Pericardium fibroblast (primary cell): ENCODE measurements around the gene TPD52L2. TPM values are rescaled to one million over a fixed set of nuclear protein-coding genes. Genes with fewer than 3 reads are reported as not detected.

Experiments used
- total RNA-seq: library from RNA; depleted of rRNA; stranded (reverse); fragments of >200 nt; gene quantifications from 2 replicates; pipeline ENCODE4 v1.2.3, GENCODE V29; 2015

TPD52L2 gene
- 129 and 137 TPM in 2 replicates for total RNA-seq

GRCh38 chr20:63864978-63865640 lies at the start of gene TPD52L2:
TSS of gene TPD52L2 (plus strand) at chr20:63865270. CDS start at chr20:63865366, 96 bp downstream.

GRCh38 chr20:63830841-63831588 lies 34.1 kb upstream of the TPD52L2 start, which contains the start of gene ZBTB46:
TSS of gene ZBTB46 (minus strand) at chr20:63831264. CDS start at chr20:63790757, 40,507 bp downstream.

GRCh38 chr20:63861365-63861934 lies 3.6 kb upstream of the TPD52L2 start, which contains the start of gene ABHD16B:
TSS of gene ABHD16B (plus strand) at chr20:63861498. CDS start at chr20:63861541, 43 bp downstream.

GRCh38 chr20:63894358-63895201 lies 29.5 kb downstream of the TPD52L2 start, which contains the start of gene DNAJC5:
TSS of gene DNAJC5 (plus strand) at chr20:63895126. CDS start at chr20:63928346, 33,220 bp downstream.

Other genes with a start within 250 kb of the TPD52L2 start
- 8.2 and 8.6 TPM in 2 replicates for gene GMEB2, start 238.2 kb upstream of the TPD52L2 start, total RNA-seq
- gene STMN3, start 211.8 kb upstream of the TPD52L2 start, total RNA-seq = 19.7 and 49.7 TPM in 2 replicates
- 7.2 and 7.3 TPM in 2 replicates for gene RTEL1, start 207.0 kb upstream of the TPD52L2 start, total RNA-seq
- 2.6 and 9.3 TPM in 2 replicates for gene TNFRSF6B, start 168.6 kb upstream of the TPD52L2 start, total RNA-seq
- 25.8 and 31.4 TPM in 2 replicates for gene ARFRP1, start 157.3 kb upstream of the TPD52L2 start, total RNA-seq
- gene ZGPAT, start 157.2 kb upstream of the TPD52L2 start, total RNA-seq = 11.3 and 17.6 TPM in 2 replicates
- 4.4 and 8.5 TPM in 2 replicates for gene LIME1, start 128.6 kb upstream of the TPD52L2 start, total RNA-seq
- 97.1 and 103 TPM in 2 replicates for gene SLC2A4RG, start 125.5 kb upstream of the TPD52L2 start, total RNA-seq
- 3.4 and 6.4 TPM in 2 replicates for gene ZBTB46, start 34.0 kb upstream of the TPD52L2 start, total RNA-seq
- not detected in 2 replicates for gene ABHD16B, start 3.8 kb upstream of the TPD52L2 start, total RNA-seq
- 29.1 and 43.6 TPM in 2 replicates for gene DNAJC5, start 29.9 kb downstream of the TPD52L2 start, total RNA-seq
- gene UCKL1, start 91.1 kb downstream of the TPD52L2 start, total RNA-seq = 16.5 TPM in 2 replicates
- 14.5 and 15.2 TPM in 2 replicates for gene ZNF512B, start 104.7 kb downstream of the TPD52L2 start, total RNA-seq
- 0.09 and 0.12 TPM in 2 replicates for gene SAMD10, start 114.4 kb downstream of the TPD52L2 start, total RNA-seq
- gene PRPF6, start 115.9 kb downstream of the TPD52L2 start, total RNA-seq = 35.1 and 37.5 TPM in 2 replicates
- 0.12 and 0.68 TPM in 2 replicates for gene C20orf204, start 170.9 kb downstream of the TPD52L2 start, total RNA-seq
- gene SOX18, start 184.4 kb downstream of the TPD52L2 start, total RNA-seq = 0.58 and 0.77 TPM in 2 replicates
- 31.0 and 33.0 TPM in 2 replicates for gene TCEA2, start 197.9 kb downstream of the TPD52L2 start, total RNA-seq
- gene RGS19, start 214.2 kb downstream of the TPD52L2 start, total RNA-seq = 7.9 and 19.7 TPM in 2 replicates
- 0.93 and 0.94 TPM in 2 replicates for gene OPRL1, start 214.8 kb downstream of the TPD52L2 start, total RNA-seq
- gene LKAAEAR1, start 219.1 kb downstream of the TPD52L2 start, total RNA-seq = not detected in 2 replicates
- not detected in 2 replicates for gene NPBWR2, start 242.3 kb downstream of the TPD52L2 start, total RNA-seq